Measurements from ENCODE around the gene CATSPERB.

- no peak for TF ChIP-seq CTCF (IDR thresholded peaks at IDR 0.05)
- TF ChIP-seq EP300 (IDR thresholded peaks at IDR 0.05): no peak
Measured at GRCh38 chr14:91692075-91692474, 39.8 kb downstream of the CATSPERB start.
